Transverse colon (tissue), 4 donors: ENCODE results near the gene OSBPL3.

ENCODE experiments used
- POLR2A ChIP-seq: fragments of 450-650 bp; IDR thresholded peaks from one replicate; pipeline ENCODE4 v1.6.1; 2016; ENCODE audit warnings: antibody characterized with exemption, mild to moderate bottlenecking, moderate library complexity
- POLR2AphosphoS5 ChIP-seq, 3 donors: sonication (generic); formaldehyde crosslinking; IDR thresholded peaks; one replicate each; pipeline ENCODE4 v1.6.1; 2016; ENCODE audit warnings: antibody characterized with exemption in 3 of 3
- TF ChIP-seq, protein P1 (sequence below), 5 experiments: fragments of 200-600 bp in 3 of 5; fragments of 450-650 bp in 2 of 5; sonication (generic) in 3 of 5; IDR thresholded peaks; 1 replicate in 2 of 5; 2 replicates in 3 of 5; pipeline ENCODE4 v1.5.1; 2016 to 2017; ENCODE audit warnings: antibody characterized with exemption in 5 of 5, inconsistent platforms in 3 of 5, mild to moderate bottlenecking in 2 of 5, moderate library complexity in 1 of 5

DNA sequence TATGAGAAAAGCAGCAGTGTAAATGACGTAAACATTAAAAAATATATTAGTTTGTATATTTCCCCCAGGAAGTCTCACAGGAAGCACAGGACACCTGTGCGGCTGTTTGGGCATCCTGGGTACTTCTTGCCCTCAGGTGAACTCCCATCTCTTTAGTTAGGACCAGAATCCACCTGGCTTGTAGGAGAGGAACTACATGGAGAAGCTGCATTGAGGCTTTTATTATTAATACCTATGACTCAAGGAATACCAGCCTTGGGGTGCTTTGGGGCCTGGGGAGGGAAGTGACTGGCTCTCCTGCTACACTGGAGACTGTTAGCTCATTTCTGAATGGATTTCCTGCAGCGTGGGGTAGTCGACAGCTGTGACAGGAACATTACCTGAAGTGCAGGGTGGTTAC is 182.7 kb downstream of the OSBPL3 start:
- TF ChIP-seq, protein P1, sequence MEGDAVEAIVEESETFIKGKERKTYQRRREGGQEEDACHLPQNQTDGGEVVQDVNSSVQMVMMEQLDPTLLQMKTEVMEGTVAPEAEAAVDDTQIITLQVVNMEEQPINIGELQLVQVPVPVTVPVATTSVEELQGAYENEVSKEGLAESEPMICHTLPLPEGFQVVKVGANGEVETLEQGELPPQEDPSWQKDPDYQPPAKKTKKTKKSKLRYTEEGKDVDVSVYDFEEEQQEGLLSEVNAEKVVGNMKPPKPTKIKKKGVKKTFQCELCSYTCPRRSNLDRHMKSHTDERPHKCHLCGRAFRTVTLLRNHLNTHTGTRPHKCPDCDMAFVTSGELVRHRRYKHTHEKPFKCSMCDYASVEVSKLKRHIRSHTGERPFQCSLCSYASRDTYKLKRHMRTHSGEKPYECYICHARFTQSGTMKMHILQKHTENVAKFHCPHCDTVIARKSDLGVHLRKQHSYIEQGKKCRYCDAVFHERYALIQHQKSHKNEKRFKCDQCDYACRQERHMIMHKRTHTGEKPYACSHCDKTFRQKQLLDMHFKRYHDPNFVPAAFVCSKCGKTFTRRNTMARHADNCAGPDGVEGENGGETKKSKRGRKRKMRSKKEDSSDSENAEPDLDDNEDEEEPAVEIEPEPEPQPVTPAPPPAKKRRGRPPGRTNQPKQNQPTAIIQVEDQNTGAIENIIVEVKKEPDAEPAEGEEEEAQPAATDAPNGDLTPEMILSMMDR (IDR thresholded peaks at IDR 0.05): no peak
- TF ChIP-seq POLR2A (no peak), POLR2AphosphoS5 (IDR thresholded peaks at IDR 0.05) (no peak)
